ENCODE measurements around the gene DNAH14.

Gene DNAH14

GRCh38 chr1:224929335-224930237 lies at the start of gene DNAH14 (continued):
- TF ChIP-seq ZNF398 (tag by site-specific recombination; IDR thresholded peaks at IDR 0.05), result peak; percentile 34; the same call in 1 of the 2 replicates
- TF ChIP-seq KLF10 (tag by site-specific recombination; IDR thresholded peaks at IDR 0.05), result peak; percentile 33; the same call in 1 of the 2 replicates
- TF ChIP-seq, protein P1, sequence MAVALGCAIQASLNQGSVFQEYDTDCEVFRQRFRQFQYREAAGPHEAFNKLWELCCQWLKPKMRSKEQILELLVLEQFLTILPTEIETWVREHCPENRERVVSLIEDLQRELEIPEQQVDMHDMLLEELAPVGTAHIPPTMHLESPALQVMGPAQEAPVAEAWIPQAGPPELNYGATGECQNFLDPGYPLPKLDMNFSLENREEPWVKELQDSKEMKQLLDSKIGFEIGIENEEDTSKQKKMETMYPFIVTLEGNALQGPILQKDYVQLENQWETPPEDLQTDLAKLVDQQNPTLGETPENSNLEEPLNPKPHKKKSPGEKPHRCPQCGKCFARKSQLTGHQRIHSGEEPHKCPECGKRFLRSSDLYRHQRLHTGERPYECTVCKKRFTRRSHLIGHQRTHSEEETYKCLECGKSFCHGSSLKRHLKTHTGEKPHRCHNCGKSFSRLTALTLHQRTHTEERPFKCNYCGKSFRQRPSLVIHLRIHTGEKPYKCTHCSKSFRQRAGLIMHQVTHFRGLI (tag by site-specific recombination; IDR thresholded peaks at IDR 0.05), result peak; percentile 99
- TF ChIP-seq ZNF211 (tag by site-specific recombination; IDR thresholded peaks at IDR 0.05; ENCODE audit: low read depth), result no peak
- TF ChIP-seq ZFP3 (tag by site-specific recombination; IDR thresholded peaks at IDR 0.05; ENCODE audit: low read depth), result no peak

GRCh38 chr1:224880593-224881307 lies 48.7 kb upstream of the DNAH14 start:
- Histone ChIP-seq H3K27ac (ENCODE audit: extremely low read depth, low read depth, low read length) (no peak overlapping the region), H3K4me3 (ENCODE audit: low read depth, low read length) (no peak overlapping the region), H3K36me3 (ENCODE audit: control insufficient read depth in 2 of 2, insufficient read depth in 1 of 2, low read length in 2 of 2) (no peaks in the 10 kb centered on the region), H3K4me1 (ENCODE audit: control insufficient read depth, insufficient read depth, low read length) (peaks cover 55% of the 10 kb centered on the region), H3K9me3 (ENCODE audit: control insufficient read depth, insufficient read depth, low read depth, low read length) (0 out of 2 replicates have a peak, but pooled peaks cover 3% of the 10 kb centered on the region)
- TF ChIP-seq ZNF549 (tag by site-specific recombination; IDR thresholded peaks at IDR 0.05), result no peak
- 0 out of 2 replicates have a peak, but pooled peaks have one; percentile 45 for TF ChIP-seq ZNF561 (tag by site-specific recombination; IDR thresholded peaks at IDR 0.05; ENCODE audit: borderline replicate concordance)
- no peak for TF ChIP-seq ZNF426 (tag by site-specific recombination; IDR thresholded peaks at IDR 0.05)
- TF ChIP-seq ZSCAN5A (tag by site-specific recombination; IDR thresholded peaks at IDR 0.05), result no peak
- TF ChIP-seq OVOL3 (tag by site-specific recombination; IDR thresholded peaks at IDR 0.05), result no peak
- TF ChIP-seq ZSCAN30 (tag by site-specific recombination; IDR thresholded peaks at IDR 0.05), result no peak
- TF ChIP-seq SCRT2 (tag by site-specific recombination; IDR thresholded peaks at IDR 0.05), result peak; percentile 16; the same call in 1 of the 2 replicates
- TF ChIP-seq ZBTB17 (tag by site-specific recombination; IDR thresholded peaks at IDR 0.05), result 0 out of 2 replicates have a peak, but pooled peaks have one; percentile 28
- TF ChIP-seq BCL11B (tag by site-specific recombination; IDR thresholded peaks at IDR 0.05; ENCODE audit: low read depth), result no peak
- no peak for TF ChIP-seq ZNF24 (tag by site-specific recombination; IDR thresholded peaks at IDR 0.05)
- no peak for TF ChIP-seq ZNF423 (tag by site-specific recombination; IDR thresholded peaks at IDR 0.05)
- no peak for TF ChIP-seq ZNF146 (tag by site-specific recombination; IDR thresholded peaks at IDR 0.05)
- ChIA-PET POLR2A (interaction anchor here (0.6 kb wide), 1 partner anchor 77 kb away, joined by 3 read pairs; no protein-coding TSS in a partner anchor), CTCF (interaction anchor here (1.5 to 3.6 kb wide), 4 partner anchors 14 to 42 kb away, joined by 8 to 32 read pairs (median 10); no protein-coding TSS in a partner anchor)
